Stimulated activated CD4-positive, alpha-beta T cell treated with anti-CD3 and anti-CD28 coated beads, Interleukin-2, amount 100 ng/mL, for 24 hours (primary cell): Measurements from ENCODE around the gene CHST8.
"Not testable (repeated sequence)": the region's sequence is repeated elsewhere in the genome, so short reads cannot be mapped to it uniquely, and the experiment has no call there.

Experiments
- DNase-seq, 2 donors: peaks; one replicate each; pipeline ENCODE4 v3.0.0-alpha.2; 2020

The CHST8 gene

DNA sequence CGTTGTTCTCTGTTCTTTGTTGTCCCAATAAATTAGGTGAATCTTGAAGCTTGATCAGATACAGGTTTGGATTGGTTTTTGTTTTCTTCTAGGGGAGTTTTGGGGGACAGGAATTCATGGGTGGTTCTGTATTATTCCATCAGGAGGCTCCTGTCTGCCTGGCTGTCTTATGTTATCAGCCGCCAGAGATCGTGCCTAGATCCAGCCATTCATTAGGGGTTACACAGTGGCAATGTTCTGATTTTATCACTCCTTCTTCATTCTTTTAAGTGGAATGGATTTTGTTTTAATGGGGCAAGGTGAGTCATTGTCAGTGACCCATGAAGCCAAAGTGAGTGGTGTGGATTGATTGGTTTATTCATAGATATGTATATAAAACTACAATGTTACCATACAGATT lies 71.9 kb downstream of the CHST8 start:
- no peak for DNase-seq

DNA sequence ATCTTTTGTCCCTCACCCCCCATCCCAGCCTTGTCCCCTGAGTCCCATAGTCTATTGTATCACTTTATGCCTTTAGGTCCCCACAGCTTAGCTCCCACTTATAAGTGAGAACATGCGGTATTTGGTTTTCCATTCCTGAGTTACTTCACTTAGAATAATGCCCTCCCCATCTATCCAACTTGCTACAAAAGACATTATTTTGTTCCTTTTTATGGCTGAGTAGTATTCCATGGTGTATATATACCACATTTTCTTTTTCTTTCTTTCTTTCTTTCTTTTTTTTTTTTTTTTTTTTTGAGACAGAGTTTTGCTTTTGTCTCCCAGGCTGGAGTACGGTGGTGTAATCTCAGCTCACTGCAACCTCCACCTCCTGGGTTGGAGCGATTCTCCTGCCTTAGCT lies 73.8 kb downstream of the CHST8 start:
- DNase-seq, result not testable (repeated sequence)

DNA sequence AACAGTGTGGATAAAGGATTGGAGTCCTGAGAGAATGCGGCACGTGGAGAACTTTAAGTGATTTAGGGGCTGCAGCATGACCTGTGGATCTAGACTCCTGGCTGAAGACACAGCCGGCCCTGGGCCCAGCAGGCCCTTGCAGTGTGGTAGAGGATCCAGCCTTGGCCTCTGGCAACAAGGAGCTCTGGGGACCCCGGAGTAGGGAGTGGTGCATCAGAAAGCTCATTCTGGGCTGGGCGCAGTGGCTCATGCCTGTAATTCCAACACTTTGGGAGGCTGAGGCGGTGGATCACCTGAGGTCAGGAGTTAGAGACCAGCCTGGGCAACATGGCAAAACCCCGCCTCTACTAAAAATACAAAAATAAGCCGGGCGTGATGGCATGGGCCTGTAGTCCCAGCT lies 76.0 kb downstream of the CHST8 start:
- no peak for DNase-seq

DNA sequence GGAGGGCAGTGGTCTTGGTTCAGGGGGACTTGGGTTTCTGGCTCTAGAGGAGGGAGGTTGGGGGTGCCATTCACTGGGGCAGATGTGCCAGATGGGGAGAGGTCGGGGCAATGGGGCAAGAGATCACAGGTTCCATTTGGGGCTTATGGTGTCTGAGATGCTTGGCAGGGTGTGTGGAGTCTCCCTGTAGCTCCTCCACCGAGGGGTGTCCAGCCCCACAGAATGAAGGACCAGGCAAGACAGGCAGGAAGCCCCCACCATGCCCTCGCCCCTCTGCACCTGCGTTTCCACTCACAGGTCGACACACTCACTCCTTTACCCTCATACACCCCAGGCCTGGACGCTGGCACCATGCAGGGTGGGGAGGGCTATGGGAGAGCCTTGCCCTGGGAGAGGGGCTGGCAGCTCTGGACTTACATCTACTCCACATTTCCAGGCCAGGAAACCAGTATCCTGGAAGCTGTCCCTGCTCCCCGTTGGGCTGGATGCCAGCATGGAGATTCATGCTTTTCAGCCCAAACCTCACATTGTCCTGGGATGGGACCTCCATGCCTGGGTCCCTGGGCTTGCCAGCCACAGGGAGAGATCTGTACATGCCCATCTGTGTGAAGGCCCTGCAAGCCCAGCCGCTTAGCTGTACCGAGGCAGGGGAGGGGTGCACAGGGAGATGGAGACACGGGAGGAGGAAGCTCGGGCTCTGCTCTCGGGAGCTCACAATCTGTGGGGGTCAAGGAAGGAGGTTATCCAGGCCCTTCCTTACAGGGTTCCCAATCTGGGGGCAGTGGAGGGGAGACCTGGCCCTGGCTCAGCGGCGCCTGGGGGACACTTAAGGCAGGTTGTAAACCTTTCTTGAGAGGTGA lies 77.1 kb downstream of the CHST8 start:
- no peak for DNase-seq

DNA sequence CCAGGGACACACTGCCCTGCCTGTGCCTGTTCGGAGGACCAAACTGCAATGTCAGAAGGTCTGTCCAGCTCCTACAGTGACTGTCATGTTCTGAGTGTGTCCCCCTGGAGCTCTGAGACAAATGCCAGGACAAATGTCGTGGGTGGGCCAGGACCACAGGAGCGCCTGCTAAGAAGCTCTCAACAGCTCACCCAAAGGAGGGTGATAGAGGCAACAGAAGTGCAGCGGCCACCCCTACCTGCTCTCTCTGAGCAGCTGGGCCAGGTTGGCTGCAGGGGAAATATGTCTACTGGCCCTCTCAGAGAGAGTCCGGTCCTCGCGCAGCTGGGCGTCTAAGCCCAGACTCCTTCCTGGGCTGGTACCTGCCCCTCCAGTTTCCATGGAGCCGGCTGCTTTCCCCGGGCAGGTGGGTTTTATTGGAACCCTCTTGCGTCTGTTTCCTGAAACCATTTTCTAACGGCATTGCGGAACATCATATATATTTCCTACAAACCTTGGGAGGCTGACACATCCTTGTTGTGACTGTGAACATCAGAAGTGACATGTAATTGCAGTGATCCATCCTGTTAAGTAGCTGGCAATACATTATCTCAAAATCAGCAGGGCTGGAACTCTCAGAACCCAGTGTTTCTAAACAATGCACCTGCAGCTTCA lies 78.1 kb downstream of the CHST8 start:
- DNase-seq, result no peak

DNA sequence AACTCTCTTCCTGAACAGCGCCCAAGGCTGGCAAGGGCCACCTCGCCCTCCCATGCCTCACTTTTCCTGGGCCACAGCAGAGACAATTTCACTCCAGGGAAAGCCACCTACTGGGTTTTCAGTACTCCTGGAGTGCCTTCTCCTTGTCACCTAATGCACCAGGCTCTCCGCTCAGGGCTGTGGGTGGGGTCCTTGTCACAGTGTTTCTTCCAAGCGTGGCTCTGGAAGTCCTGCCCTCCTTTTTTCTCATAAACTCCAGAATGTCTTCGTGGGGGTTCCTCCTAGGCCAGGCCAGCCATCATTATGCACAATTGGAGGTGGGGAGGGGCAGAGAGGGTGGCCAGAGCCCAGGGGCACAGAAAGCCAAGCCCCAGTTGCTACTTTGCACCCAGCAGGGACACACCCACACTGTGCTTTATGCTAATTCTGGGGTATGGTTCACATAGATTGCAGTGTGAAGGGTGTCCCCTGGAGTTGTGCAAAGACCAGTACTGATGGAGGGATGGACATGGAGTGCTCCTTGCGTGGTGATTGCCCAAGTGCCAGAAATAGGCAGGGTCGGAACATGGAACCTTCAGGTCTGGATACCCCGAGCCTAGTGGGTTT lies 78.8 kb downstream of the CHST8 start:
- DNase-seq, result no peak

DNA sequence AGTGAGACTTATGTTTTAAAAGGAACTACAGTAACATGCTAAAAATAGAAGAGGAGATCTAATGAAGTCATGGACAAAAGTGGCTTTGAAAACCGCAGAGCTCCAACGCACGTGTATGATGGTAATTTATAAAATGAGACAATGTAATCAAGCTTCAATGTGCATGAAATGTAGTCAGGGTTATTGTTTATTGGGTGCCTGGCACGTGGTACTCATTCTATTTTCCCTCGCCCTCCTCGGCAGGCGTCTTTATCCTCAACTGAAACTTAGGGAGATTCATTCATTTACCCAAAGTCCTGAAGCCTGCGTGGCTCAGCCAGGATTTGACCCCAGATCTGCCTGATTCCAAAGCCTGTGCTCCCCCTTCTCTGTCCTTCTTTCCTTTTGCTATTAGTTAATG lies 79.8 kb downstream of the CHST8 start:
- no peak for DNase-seq

DNA sequence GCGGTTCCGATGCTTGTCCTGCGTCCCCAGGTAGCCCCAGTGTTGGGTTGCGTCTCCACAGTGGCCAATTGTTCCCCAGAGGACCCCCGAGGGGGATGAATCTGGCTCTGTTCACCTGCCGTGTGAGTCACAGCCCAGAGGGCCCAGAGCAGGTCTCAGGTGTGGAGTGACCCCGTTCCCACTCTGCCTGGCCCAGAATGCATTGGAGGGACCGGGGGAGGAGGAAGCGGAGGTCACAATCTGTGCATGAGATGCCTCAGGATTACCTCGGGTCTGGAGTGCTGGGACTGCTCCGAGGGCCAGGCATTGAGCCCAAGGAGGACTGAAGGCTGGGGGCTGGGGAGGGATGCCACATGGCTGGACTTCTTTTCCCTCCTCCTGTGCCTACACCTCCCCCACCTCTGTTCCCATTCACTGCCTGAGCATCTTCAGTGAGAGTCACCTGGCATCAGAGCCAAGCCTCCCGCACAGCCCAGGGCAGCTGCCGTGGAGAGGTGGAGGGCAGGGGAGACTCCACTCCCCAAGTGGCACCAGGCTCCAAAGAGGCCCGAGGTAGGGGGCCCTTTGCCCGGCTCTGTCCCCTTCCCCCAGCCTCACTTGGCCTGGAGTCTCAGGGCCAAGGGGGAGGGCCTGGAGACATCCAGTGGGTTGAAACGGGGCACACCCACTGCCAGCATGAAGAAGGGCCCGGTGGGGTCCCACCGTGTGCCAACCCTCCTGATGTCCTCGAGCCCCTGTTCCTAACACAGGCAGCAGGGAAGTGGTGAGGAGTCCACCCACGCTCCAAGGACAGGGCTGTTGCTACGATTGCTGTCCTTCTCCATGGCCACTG lies 81.1 kb downstream of the CHST8 start:
- no peak for DNase-seq

DNA sequence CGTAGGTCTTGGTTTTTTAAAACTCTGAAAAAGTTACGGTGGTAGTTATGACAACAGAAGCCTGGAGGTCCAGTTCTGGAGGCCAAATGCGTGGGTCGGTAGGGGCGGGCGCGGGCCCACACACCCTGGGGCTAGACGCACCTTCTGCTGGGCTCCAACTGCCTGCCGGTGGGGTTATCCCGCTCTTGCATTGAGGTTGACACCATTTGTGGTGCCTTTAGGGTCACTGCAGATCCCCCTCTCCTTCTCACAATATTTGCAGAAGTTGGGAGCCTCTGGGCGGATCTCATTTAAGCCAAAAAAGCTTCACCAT lies 81.6 kb downstream of the CHST8 start:
- no peak for DNase-seq

DNA sequence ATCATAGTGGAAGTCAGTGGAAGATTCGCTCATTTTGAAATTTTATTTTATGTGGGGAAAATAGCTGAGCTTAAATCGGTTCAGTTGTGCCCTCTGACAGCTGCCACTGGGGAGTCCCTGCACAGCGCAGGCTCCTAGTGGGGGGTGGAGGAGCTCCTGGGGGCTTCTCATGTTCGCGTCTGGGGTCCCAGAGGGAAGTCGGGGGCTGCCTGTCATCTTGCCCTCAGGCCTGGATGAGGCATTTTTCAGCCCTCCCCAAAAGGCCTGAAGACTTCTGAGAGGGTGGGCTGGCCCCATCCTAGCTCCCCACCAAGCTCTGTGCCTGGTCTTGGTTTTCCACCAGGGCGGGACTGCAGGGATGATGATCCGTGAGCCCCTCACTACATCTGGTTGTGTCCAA lies 82.1 kb downstream of the CHST8 start:
- DNase-seq, result no peak

DNA sequence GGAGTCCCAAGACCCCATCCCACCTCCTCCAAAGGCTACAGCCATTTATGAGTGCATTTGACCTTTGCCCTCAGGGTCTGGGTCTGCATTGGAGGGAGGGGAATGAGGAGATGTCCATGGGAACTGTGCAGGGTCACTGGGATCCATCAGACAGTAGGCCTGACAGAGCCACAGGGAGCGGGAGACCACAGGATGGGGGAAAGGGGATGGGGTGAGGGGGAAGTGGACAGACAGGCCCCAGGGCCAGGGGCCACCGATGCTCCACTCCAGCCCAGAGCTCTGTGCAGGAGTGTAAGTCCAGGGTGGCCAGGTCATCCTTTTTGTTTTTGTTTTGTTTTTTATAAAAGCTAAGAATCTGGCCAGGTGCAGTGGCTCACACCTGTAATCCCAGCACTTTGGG lies 82.5 kb downstream of the CHST8 start:
- no peak for DNase-seq

DNA sequence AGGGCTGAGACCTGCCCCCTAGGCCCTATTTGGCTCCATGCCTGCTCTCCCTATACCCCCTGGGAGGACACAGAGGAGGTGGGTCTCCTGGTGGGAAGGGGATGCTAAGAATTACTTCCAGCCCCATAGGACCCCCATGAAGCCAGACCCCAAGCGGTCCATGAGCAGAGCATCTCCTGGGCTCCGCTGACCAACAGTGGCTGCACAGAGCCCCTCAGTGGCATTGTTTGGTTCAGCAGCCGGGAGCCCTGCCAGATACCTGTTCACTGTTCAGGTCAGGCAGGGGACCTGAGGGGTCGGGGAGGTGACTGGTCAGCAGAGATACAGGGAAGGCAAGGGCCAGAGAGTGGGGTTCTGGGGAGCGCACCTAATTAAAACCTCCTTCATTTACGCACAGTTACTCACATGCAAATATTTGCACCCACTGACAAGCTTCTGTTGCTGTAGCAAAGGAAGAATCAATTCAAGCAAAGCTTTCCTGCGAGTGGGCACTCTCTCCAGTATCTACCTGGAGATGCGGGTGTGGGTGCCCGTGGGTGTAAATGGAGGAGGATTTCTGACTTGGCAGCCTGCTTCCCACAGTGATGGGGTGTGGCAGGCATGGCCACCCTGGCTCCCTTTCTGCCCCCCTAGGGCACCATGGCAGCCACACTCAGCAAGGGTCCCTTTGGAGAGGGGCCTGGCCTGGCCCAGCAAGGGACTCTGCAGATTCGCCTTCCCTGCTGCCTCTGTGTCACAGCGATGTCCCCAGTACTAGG lies 83.5 kb downstream of the CHST8 start:
- DNase-seq, result no peak

DNA sequence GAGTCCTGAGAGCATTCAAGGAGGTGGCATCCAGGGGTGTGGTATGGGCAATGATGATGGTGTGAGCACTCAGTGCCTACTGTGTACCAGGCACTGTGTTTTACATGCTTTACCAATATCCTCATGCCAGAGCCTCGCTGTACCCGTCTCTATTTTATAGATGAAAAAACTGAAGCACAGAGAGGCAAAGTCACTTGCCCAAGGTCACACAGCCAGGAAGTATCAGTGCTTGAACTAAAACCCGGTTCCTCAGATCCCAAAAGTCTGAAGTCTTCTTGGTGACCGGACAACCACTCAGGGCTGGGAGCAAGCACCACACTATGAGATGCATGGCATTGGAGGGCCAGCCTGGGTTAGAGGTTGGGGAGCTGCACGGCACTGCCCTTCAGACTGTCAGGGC lies 84.1 kb downstream of the CHST8 start:
- no peak for DNase-seq

DNA sequence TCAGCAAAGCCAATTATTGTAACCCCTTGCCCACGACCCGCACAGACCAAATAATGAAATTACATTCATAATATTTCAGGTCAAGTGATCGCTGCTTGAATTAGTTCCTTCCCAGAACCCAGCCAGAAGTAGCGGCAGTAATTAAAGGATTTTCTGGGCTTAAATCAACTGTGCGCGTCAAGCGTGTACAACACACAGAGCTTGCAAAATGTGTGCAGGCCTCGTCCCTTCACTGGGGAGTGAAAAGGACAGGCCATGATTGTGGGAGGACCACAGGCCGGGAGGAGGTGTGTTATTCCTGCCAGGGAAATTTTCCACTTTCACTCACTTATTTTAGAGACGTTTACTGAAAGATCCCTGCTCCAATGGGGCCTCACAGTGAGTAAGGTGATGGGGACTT lies 84.9 kb downstream of the CHST8 start:
- no peak for DNase-seq

DNA sequence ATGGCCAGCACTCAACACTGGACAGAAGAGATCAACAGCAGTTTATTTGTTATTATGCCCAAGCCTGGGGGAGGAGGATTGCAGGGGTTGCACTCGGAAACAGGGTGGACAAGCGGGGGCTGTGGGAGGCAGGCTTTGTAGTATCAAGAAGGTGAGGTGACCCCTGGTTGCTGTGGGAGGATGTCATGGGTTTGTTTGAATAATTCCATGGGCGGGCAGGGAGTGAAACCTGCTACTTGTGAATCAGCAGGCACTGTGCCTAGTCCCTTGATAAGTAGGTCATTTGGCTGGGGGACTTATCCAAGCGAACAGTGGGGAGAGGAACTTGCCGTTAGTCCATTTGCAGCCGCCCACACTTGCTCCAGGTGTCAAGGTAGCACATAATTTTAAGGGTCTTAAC lies 90.5 kb downstream of the CHST8 start:
- no peak for DNase-seq

DNA sequence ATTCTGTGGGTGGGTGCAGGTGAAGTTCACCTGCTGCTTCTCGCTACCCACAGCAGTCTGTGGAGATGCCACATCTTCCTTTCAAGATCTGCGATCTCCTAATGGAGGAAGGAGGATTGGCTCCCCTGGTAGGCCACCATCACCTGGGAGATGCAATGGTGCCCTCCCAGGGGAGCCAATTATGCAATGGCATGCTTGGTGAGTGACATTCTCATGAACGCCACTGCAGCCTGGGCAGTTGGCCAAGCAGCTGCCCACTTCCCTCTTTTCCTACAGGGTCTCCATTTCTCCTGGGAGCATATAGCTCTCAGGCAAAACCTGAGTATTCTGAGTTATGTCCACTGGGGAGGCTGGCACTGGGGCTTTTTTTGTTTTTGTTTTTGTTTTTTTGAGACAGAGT lies 91.4 kb downstream of the CHST8 start:
- DNase-seq, result no peak

DNA sequence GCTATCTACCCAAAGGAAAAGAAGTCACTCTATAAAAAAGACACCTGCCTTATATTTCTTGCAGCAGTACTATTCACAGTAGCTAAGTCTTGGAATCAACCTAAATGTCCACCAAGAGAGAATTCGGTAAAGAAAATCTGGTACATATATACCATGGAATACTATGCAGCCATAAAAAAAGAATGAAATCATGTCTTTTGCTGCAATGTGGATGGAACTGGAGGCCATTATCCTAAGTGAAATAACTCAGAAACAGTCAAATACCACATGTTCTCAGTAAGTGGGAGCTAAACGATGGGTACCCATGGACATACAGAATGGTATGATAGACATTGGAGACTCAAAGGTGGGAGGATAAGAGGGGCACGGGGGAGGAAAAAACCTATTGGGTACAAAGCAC lies 92.4 kb downstream of the CHST8 start:
- no peak for DNase-seq

DNA sequence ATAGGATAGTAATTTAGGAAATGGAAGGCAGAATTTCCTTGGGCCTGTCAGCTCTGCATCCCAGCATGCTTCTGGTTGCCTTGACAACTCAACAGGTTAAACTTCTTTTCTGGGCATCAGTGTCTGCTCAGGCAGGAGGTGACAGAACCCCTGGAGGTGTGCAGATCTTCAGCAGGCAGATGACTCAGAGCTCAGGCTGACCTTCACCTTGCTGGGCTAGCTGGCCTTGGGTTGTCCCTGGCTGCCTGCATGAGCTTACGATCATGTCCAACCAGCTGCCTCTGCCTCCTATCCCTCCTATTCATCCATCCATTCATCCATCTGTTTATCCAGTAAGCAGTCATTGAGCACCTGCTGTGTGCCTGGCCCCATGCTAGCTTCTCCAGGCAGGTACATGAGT lies 93.7 kb downstream of the CHST8 start:
- DNase-seq, result no peak

DNA sequence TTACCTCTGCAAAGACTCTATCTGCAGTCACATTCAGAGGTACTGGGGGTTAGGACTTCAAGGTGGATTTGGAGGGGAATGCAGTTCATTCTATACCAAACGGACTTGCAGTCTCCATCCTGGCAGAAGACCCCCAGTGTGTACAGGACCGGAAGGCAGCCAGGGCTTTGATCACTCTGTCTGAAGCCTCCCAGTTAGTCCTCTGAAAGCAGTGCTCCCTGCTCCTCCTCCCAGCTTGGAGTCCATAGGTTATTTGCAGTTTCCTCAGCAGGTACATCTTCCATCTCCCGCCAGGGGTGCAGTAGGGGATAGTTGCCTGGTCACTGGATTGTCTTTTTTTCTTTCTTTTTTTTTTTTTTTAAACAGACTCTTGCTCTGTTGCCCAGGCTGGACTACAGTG lies 96.1 kb downstream of the CHST8 start:
- no peak for DNase-seq

DNA sequence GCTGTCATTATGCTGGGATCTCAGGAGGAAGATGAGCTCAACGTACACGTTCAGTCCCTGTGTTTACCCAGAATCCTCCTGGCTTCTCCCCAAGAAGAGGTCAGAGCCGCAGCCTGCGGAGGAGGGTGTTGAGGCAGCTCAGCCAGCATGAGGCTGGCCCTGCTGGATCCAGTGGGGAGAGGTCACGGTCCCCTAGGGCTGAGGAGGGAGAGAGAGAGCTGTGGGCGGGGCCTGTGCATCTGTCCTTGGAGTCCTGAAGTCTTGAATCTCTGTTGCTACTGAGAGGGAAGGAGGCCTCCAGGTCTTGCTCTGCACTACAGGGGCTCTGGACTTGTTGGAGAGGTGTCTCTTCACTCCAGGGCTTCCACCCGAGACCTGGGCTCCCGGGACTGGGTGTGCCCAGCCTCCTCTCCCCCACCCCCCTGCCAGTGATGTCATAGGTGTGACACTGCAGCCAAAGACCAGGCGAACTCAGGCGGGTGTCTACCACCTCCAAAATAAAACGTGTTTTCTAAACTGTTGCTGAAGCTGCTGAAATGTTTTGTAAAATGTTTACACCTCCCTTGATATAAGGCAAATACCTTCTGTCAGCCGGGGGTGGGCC lies 97.0 kb downstream of the CHST8 start:
- no peak for DNase-seq

DNA sequence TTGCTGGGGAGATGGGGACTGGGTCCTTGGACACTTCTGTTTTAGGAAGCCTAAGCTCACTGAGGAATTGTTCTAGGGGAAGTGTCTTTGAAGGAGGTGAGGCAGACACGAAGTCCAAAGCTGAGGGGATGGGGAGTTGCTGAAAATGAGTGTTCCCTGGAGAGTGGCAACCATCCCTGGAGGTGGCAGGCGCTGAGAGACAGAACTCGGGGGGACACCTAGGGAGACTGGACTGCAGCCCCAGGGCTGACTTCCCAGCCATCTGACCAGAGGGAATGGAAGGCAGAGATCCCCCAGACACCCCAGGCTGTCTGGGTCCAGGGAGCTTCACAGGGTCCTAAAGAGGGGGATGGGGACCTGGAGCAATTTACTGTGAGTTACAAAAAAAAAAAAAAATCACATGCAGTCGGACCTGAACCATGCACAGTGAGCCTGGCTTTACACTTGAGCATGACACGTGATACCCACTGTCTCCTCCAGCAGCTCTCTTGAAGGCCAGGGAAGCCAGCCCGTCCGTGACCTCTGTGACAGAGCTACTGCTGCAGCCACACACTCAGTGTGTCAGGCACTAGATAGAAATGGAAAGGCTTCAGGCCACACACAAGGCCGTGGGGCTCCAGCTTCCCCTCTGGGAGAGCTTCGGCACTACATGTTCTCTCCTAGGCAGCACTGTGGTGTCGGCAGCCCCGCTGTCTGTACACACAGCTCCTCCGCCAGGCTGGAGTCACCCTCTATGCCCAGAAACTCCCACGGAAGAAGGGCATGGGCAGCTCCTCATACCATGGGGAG lies 97.8 kb downstream of the CHST8 start:
- no peak for DNase-seq

DNA sequence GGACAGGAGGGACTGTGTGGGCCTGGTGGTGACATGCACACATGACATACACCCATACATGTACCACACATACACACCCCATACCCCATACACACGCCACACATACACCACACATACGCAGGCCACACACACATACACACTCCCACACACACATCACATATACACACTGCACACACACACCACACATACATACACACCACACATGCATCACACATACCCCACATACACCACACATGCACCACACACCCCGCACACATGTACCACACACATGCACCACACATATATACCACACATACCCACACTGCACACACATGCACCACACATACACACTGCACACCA lies 98.4 kb downstream of the CHST8 start:
- DNase-seq, result no peak
